Stimulated activated naive CD8-positive, alpha-beta T cell treated with anti-CD3 and anti-CD28 coated beads, Interleukin-15, Interleukin-2, amounts not matched to agents 100 U/mL and 50 U/mL, for 24 hours (primary cell): ENCODE measurements around the gene RAD18.

Source experiments
- ATAC-seq: fragments of 150-1000 bp; cut with Tn5 transposase; one replicate; pipeline ENCODE4 v1.10.0; 2021
- DNase-seq: peaks from one replicate; pipeline ENCODE4 v3.0.0; 2021

Gene RAD18

GRCh38 chr3:8964436-8965370 lies 1.4 kb upstream of the RAD18 start:
- DNase-seq (no peak), ATAC-seq (no peak)

DNA sequence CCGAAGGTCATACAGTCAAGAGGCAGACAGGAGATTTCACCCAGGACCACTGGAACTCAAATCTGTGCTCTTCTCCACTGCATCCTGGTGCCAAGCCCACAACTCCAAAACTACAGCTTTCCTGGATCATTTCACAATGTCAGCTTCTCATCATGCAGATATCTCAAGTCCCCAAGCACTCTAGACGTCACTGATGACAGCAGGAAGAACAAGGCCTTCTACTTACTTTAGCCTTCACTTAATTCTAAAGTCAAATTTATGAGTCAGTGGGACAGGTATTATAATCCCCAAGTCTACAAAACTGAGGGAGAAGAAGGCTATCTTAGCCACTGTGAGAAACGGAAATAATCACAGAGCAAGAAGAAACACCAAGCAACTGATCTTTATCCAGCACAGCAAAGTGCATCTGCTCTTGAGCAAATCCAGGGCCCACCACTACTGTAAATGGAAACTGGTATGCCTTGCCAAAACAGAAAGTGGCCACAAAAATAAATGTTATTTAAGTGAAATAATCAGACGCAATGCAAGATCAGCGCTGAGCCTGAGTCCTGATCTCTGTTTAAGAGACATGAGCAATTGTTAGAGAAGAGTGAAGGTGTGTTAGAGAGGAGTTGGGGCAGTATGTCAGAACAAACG lies 928 bp downstream of the RAD18 start:
- DNase-seq (no peak), ATAC-seq (no peak)

DNA sequence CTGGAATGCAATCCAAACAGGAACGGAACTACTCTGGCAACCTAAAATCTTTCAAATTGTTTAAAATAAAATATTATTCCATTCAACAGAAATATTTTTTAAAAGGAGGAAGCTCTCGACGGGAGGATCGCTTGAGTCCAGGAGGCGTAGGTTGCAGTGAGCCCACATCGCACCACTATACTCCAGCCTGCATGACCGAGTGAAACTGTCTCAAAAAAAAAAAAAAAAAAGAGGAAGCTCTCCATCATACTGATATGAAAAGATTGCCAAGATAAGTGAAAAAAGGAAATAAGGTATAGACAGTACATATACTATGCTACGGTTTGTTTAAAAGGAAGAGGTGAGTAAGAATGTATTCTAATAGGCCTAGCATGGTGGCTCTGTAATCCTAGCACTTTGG lies 3.6 kb downstream of the RAD18 start:
- ATAC-seq (no peak), DNase-seq (no peak)

- ATAC-seq (peak; percentile 46), DNase-seq (no peak)
Observed at GRCh38 chr3:8954938-8955763, 8.1 kb downstream of the RAD18 start.

DNA sequence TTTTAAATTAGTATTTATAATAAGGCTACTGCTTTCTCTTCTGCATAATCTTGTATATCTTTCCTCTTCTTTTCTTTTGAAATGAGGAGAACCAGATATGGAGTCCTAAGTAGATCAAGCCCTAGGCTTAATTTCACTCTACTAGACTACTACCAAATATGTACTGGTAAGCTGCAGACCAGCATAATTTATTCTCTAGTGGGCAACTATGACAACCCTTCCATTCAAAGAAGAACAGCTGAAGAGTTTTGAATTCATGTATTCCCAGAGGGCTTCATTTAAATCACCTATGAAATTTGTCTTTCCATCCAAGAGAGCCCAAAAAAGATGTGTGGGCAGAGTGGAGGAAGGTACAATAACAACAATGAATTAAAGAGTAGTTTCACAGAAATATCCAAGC lies 10.0 kb downstream of the RAD18 start:
- no peak for ATAC-seq
- DNase-seq: no peak

- DNase-seq: no peak
- no peak for ATAC-seq
Observed at GRCh38 chr3:8952130-8952529, 11.1 kb downstream of the RAD18 start.

DNA sequence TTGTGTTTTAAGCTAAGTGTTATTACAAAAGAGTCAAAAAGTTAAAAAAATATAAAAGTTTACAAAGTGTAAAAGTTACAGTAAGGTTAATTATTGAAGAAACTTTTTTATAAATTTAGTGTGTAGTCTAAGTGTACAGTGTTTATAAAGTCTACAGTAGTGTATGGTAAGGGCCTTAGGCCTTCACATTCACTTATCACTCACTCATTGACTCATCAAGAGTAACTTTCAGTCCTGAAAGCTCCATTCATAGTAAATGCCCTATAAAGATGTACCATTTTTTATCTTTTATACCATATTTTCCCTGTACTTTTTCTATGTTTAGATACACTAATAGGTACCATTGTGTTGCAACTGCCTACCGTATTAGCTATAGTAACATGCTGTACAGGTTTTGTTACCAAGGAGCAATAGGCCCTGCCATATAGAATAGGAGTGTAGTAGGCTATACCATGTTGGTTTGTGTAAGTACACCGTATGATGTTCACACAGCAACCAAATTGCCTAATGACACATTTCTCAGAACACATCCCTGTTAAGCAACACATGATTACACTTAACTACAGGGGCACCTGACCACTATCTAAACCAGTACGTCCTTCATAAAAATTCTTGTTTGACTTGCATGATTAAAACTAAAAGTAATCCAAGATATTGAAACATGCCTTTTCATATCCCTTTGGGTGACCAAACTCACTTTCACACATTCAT lies 17.2 kb downstream of the RAD18 start:
- no peak for DNase-seq
- ATAC-seq: no peak

DNA sequence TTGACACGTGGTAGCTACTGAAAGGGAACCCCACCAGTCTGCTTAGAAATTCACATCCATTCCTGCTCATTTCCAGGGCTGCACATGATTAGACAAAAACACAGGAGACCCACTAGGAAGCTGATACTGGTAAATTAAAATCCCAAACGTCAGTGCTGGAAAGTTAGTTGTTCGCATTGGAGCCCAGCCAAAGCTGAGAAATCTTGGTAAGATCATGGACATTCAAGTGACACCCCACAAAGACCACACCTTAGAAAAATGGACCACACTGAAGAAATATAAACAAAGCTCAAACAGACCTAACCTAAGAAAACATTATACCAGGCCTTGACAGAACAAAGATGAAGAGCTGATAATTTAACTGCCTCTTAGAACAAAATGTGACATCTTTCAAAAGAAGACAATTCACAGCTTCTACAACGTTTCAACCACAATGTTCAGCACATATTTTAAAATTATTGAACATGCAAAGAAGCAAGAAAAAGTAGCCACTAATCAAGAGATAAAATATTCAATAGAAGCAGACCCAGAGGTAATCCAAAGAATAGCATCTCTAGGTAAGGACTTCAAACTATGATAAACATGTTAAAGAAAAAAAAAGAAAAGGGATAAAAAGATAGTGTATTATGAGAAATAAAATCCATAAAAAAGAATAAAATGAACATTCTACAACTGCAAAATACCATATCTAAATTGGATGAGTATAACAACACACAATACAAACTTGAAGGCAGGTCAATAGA lies 20.4 kb downstream of the RAD18 start:
- no peak for ATAC-seq
- DNase-seq: no peak

DNA sequence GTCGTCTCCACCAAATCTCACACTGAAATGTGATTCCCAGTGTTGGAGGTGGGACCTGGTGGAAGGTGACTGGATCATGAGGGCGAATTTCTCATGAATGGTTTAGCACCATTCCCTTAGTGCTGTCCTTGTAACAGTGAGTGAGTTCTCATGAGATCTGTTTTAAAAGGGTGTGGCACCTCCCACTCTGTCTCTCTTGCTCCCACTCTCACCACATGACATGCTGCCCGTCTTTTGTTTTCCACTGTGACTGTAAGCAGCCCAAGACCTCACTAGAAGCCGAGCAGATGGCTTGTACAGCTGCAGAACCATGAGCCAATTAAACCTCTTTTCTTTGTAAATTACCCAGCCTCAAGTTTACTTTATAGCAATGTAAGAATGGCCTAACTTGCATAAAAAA lies 21.2 kb downstream of the RAD18 start:
- ATAC-seq (no peak), DNase-seq (no peak)

- ATAC-seq: no peak
- no peak for DNase-seq
Observed at GRCh38 chr3:8938021-8938420, 25.3 kb downstream of the RAD18 start.

GRCh38 chr3:8937064-8938020 lies 25.9 kb downstream of the RAD18 start:
- ATAC-seq (no peak), DNase-seq (no peak)

DNA sequence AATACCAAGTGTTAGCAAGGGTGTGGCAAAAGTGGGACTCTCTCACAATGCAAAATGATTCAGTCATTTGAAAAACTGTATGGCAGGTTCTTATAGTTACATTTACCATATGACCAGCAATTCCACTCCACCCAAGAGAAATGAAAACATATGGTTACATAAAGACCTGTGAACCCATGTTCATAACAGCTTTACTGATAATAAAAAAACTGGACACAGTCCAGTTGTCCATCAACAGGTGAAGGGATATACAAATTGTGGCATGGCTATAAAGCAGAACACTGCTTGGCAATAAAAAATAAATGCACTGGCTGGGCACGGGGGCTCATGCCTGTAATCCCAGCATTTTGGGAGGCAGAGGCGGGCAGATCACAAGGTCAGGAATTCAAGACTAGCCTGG lies 30.8 kb downstream of the RAD18 start:
- ATAC-seq (no peak), DNase-seq (no peak)

GRCh38 chr3:8931342-8931741 lies 31.9 kb downstream of the RAD18 start:
- DNase-seq: no peak
- ATAC-seq: no peak

DNA sequence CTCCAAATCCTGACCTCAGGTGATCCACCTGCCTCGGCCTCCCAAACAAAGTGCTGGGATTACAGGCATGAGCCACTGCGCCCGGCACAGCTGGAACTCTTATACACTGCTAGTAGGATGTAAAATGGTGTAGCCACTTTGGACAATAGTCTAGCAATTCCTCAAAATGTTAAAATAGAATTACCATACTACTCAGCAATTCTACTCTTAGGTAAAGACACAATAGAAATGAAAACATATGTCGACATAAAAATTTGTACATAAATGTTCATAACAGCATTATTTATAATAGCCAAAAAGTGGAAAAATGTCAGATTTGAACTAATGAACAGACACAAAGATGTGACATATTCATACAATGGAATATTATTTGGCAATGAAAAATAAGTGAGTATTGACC lies 33.4 kb downstream of the RAD18 start:
- no peak for DNase-seq
- ATAC-seq: no peak

DNA sequence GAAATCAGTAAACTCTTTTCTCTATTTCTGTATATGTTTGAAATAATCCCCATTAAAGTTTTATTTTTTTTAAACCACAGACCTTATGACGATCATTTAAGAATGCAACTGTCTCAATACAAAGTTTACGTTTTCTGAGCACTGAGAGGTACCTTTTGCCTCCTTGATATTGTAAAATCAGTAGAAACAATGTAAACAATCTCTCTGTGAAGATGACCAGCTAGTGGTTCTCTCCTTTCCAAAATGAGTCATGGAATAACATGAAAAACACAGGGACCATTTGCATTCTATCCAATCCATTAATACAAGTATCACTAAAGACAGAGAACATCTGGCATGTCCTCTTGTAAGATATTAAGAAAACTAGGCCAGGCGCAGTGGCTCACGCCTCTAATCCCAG lies 48.8 kb downstream of the RAD18 start:
- DNase-seq: no peak
- no peak for ATAC-seq

DNA sequence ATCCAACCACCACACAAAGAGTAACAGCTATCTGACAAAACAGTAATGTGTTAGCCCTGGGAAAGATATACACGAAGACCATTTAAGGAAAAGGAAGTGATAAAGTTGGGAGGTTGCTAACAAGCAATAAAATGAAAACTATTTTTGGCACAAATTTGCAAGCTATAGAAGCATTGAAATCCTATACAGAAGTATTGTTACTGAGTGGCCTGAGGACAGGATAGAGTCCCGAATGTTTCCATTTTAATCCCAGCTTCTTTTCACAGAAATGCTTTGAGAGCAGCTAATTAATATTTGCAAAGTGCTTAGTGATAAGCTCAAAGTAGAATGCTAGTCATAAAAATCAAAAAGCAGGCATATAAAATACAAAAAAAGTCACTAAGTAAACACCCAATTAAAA lies 51.5 kb downstream of the RAD18 start:
- no peak for ATAC-seq
- no peak for DNase-seq

- ATAC-seq (no peak), DNase-seq (no peak)
Observed at GRCh38 chr3:8909160-8909559, 54.1 kb downstream of the RAD18 start.

- DNase-seq (no peak), ATAC-seq (no peak)
Observed at GRCh38 chr3:8903191-8903590, 60.1 kb downstream of the RAD18 start.

GRCh38 chr3:8900869-8901268 lies 62.4 kb downstream of the RAD18 start:
- ATAC-seq (no peak), DNase-seq (no peak)

GRCh38 chr3:8899876-8900460 lies 63.3 kb downstream of the RAD18 start:
- DNase-seq (no peak), ATAC-seq (no peak)
